Smooth muscle cell (in vitro differentiated cells): ENCODE results near the gene HPSE2. TPM values are rescaled to one million over a fixed set of nuclear protein-coding genes. Genes with fewer than 3 reads are reported as not detected.

Experiments used
- DNase-seq: peaks from one replicate; lab custom pipeline; 2025; ENCODE audit not compliant: unreplicated experiment; lab: John Stamatoyannopoulos, UW
- H2AFZ ChIP-seq: fragments of 200-600 bp; sonication (generic); 2 replicates; pipeline ENCODE4 v1.6.0; 2016; ENCODE audit warnings: antibody characterized with exemption, low read depth, mild to moderate bottlenecking
- H3F3A ChIP-seq: fragments of 200-600 bp; sonication (generic); 2 replicates; pipeline ENCODE4 v1.6.0; 2017; ENCODE audit warnings: antibody characterized with exemption, low read depth
- H3K27ac ChIP-seq: fragments of 200-600 bp; sonication (generic); 2 replicates; pipeline ENCODE4 v1.5.1; 2016; ENCODE audit warnings: low read depth, mild to moderate bottlenecking
- H3K27me3 ChIP-seq: fragments of 200-600 bp; sonication (generic); 2 replicates; pipeline ENCODE4 v1.6.1; 2016; ENCODE audit warnings: low read depth, mild to moderate bottlenecking
- H3K36me3 ChIP-seq: fragments of 200-600 bp; sonication (generic); 2 replicates; pipeline ENCODE4 v1.5.1; 2016; ENCODE audit warnings: low read depth
- H3K4me1 ChIP-seq: fragments of 200-600 bp; sonication (generic); 2 replicates; pipeline ENCODE4 v1.5.1; 2016; ENCODE audit warnings: low read depth
- H3K4me2 ChIP-seq: fragments of 200-600 bp; sonication (generic); 2 replicates; pipeline ENCODE4 v1.6.0; 2016; ENCODE audit warnings: mild to moderate bottlenecking
- H3K4me3 ChIP-seq: fragments of 200-600 bp; sonication (generic); 2 replicates; pipeline ENCODE4 v1.5.1; 2016; ENCODE audit warnings: mild to moderate bottlenecking
- H3K79me2 ChIP-seq: fragments of 200-600 bp; sonication (generic); 2 replicates; pipeline ENCODE4 v1.6.0; 2016; ENCODE audit warnings: low read depth, mild to moderate bottlenecking
- H3K9ac ChIP-seq: fragments of 200-600 bp; sonication (generic); 2 replicates; pipeline ENCODE4 v1.6.0; 2016; ENCODE audit warnings: low read depth
- H3K9me3 ChIP-seq: fragments of 200-600 bp; sonication (generic); replicated peaks from 2 replicates; pipeline ENCODE4 v1.5.1; 2016; ENCODE audit warnings: low read depth
- H4K20me1 ChIP-seq: fragments of 200-600 bp; sonication (generic); 2 replicates; pipeline ENCODE4 v1.6.0; 2016; ENCODE audit warnings: low read depth
- CTCF ChIP-seq: fragments of 200-600 bp; sonication (generic); IDR thresholded peaks from 2 replicates; pipeline ENCODE4 v1.5.1; 2017; ENCODE audit warnings: borderline replicate concordance, mild to moderate bottlenecking, antibody characterized with exemption; ENCODE audit not compliant: insufficient read depth, poor library complexity, severe bottlenecking
- WGBS: methylation state at CpG from one replicate; pipeline ENCODE4 v1.1.7; 2016; ENCODE audit warnings: low lambda C conversion rate; 5-methylcytosine and 5-hydroxymethylcytosine counted together
- polyA plus RNA-seq: library from polyadenylated mRNA; unstranded; fragments of >200 nt; fragmentation: Nextera tagmentation; extraction: Ambion mirVana; gene quantifications from 2 replicates; pipeline ENCODE4 v1.2.1, GENCODE V29; 2016
- total RNA-seq: library from RNA; depleted of rRNA; stranded (reverse); fragments of >200 nt; gene quantifications from 2 replicates; pipeline ENCODE4 v1.2.3, GENCODE V29; 2014

The HPSE2 gene
- total RNA-seq = 0.13 and 0.90 TPM in 2 replicates
- not detected in 2 replicates for polyA plus RNA-seq

DNA sequence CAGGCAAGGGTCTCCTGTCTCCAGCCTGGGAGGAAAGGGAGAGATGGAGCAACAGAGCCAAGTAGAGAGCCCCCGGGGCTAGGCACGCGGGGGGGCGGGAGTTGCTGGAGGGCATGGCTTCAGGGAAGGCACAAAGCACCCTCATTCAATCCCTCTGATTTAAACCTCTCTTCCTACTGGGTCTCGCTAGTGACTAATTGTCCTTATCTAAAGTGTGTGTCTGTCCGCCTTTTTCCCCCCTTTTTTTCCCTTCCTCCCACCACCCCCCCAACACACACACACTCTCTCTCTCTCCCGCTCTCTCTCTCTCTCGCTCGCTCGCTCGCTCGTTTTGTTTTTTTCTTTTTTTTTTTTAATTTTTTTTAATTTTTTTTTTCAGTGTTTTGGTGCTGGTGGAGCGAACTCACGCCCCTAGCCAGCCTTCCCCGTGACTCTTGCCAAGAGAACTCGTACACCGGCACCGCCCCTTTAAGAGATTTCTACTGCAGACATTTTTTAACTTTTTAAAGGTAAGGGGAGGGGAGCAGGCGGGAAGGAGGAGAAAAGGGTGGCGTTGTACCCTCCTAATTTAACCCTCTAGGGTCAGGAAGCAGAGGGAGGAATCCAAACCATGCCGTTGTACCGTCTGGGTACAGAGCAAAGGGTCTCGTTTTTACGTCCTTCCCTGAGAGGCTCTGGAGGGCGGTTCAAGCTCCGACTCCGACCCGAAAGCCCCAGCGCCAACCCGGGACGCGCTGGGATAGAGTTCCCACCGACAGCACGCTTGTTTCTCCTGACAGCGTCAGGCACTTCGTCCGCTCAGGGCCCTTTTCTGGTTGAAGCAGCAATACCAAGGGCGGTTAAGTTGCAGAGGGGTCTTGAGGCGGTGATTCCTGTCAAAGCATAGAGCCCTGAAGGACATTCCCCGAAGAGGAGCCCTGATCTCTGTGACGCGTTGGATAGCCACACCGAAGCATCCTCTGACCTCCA, at the start of gene HPSE2:
HPSE2 (minus strand) TSS at position 195 of the 969 bp plus-strand sequence.
- Histone ChIP-seq H3K79me2 (no peaks in the 10 kb centered on the region), H3K9me3 (no peaks in the 10 kb centered on the region), H3K36me3 (no peaks in the 10 kb centered on the region), H2AFZ (peak within 1 kb of the TSS; percentile 83), H3K27me3 (peaks cover 87% of the 10 kb centered on the region), H3K4me2 (peak within 1 kb of the TSS; percentile 97), H3K27ac (no peak within 1 kb of the TSS), H3K9ac (no peak within 1 kb of the TSS), H3K4me1 (peaks cover 26% of the 10 kb centered on the region), H3F3A (no peaks in the 10 kb centered on the region), H4K20me1 (no peaks in the 10 kb centered on the region), H3K4me3 (peak within 1 kb of the TSS; percentile 57)
- no peak for TF ChIP-seq CTCF
- no peak for DNase-seq
- under 1% methylated on average over 40 of the region's 43 CpGs for WGBS

DNA sequence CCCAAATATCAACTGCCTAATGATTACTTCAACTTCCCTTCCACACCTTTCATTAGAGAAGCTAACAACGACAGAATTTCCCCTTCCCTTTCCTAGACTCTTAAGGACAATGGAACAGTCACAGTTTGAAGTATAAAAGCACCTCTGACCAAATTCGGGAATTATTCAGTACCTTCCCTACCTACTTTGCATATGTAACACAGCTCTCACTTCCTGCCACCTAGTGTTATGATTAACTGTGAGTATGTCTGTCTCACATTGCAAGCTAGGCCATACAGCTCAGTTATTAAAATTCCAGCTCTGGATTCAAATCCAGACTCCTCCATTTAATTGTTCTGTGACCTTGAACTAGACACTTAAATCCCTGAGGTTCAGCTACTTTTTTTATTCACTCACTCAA, 44.8 kb upstream of the HPSE2 start:
- Histone ChIP-seq H3K4me2 (no peak overlapping the region), H3K9me3 (peaks cover 6% of the 10 kb centered on the region), H3K27ac (peak overlapping the region; percentile 52), H3F3A (no peaks in the 10 kb centered on the region), H3K4me3 (no peak overlapping the region), H3K36me3 (no peaks in the 10 kb centered on the region), H3K4me1 (peaks cover 5% of the 10 kb centered on the region), H3K9ac (no peak overlapping the region), H2AFZ (no peak overlapping the region), H3K27me3 (peaks cover 4% of the 10 kb centered on the region), H4K20me1 (no peaks in the 10 kb centered on the region), H3K79me2 (no peaks in the 10 kb centered on the region)
- TF ChIP-seq CTCF = no peak
- DNase-seq = no peak
- WGBS = 66% methylated on average over 2 of the region's 2 CpGs

GRCh38 chr10:99279626-99280111, 44.0 kb upstream of the HPSE2 start:
- peak overlapping the region; percentile 52 for H3K27ac ChIP-seq
- DNase-seq = no peak
- 19% methylated on average over 1 of the region's 1 CpG for WGBS

More at GRCh38 chr10:99279626-99280111, 44.0 kb upstream of the HPSE2 start:
- Histone ChIP-seq H4K20me1 (no peaks in the 10 kb centered on the region), H3K4me2 (no peak overlapping the region), H3K9me3 (peaks cover 6% of the 10 kb centered on the region), H2AFZ (no peak overlapping the region), H3K9ac (peak overlapping the region; percentile 13), H3K27me3 (peaks cover 7% of the 10 kb centered on the region), H3K4me1 (peaks cover 5% of the 10 kb centered on the region), H3F3A (no peaks in the 10 kb centered on the region), H3K4me3 (no peak overlapping the region), H3K36me3 (no peaks in the 10 kb centered on the region), H3K79me2 (no peaks in the 10 kb centered on the region)
- TF ChIP-seq CTCF = no peak
